Gastrocnemius medialis (tissue), 4 donors: Measurements from ENCODE around the gene SH3BP5. TPM values are rescaled to one million over a fixed set of nuclear protein-coding genes. Genes with fewer than 3 reads are reported as not detected.

Source experiments
- ATAC-seq, 2 donors: fragments of 150-250 bp; one replicate each; pipeline ENCODE4 v1.9.1; 2016
- DNase-seq, 2 donors: peaks; one replicate each; pipeline ENCODE4 v3.0.0-alpha.2; 2019
- H3K27ac ChIP-seq, 4 donors: fragments of 200-600 bp; sonication (generic); 1 replicate in 1 of 4; 2 replicates in 3 of 4; pipeline ENCODE4 v1.5.1; 2016 to 2018; ENCODE audit warnings: mild to moderate bottlenecking in 2 of 4, moderate library complexity in 1 of 4
- H3K27me3 ChIP-seq, 3 donors: fragments of 200-600 bp; sonication (generic) in 2 of 3; 1 replicate in 1 of 3; 2 replicates in 2 of 3; pipeline versions ENCODE4 v1.5.1 to v1.6.0; 2016 to 2019; ENCODE audit warnings: mild to moderate bottlenecking in 1 of 3, moderate library complexity in 1 of 3
- H3K36me3 ChIP-seq, 2 donors: fragments of 200-600 bp; sonication (generic) in 1 of 2; one replicate each; pipeline ENCODE4 v1.5.1; 2017 to 2018
- H3K4me1 ChIP-seq, 2 donors: fragments of 200-600 bp; sonication (generic) in 1 of 2; one replicate each; pipeline ENCODE4 v1.5.1; 2016 to 2017; ENCODE audit warnings: mild to moderate bottlenecking in 2 of 2
- H3K4me3 ChIP-seq, 4 donors: fragments of 200-600 bp; sonication (generic) in 3 of 4; 1 replicate in 1 of 4; 2 replicates in 3 of 4; pipeline ENCODE4 v1.5.1; 2016 to 2019; ENCODE audit warnings: mild to moderate bottlenecking in 2 of 4
- H3K9me3 ChIP-seq, 3 donors: fragments of 200-600 bp; sonication (generic) in 2 of 3; 1 replicate in 1 of 3; 2 replicates in 2 of 3; pipeline ENCODE4 v1.5.1; 2016 to 2019
- CTCF ChIP-seq, 5 experiments: fragments of 450-650 bp in 3 of 5; fragments of 200-600 bp in 2 of 5; sonication (generic) in 2 of 5; IDR thresholded peaks in 4 of 5; conservative IDR thresholded peaks in 1 of 5; 1 replicate in 4 of 5; 2 replicates in 1 of 5; pipeline ENCODE4 v1.5.1; 2016 to 2019; ENCODE audit warnings: antibody characterized with exemption in 5 of 5, mild to moderate bottlenecking in 3 of 5, moderate library complexity in 3 of 5
- POLR2A ChIP-seq, 2 donors: fragments of 450-650 bp; IDR thresholded peaks; one replicate each; pipeline ENCODE4 v1.6.1; 2017; ENCODE audit warnings: antibody characterized with exemption in 2 of 2, mild to moderate bottlenecking in 2 of 2, moderate library complexity in 2 of 2
- in situ Hi-C, 4 donors: fragments of 200-750 bp; cut with MboI; loops; one replicate each; pipeline versions ENCODE4 v1.15.0 to v1.8.0; 2017; ENCODE audit warnings: low sequenced_read_pairs in 4 of 4
- intact Hi-C: fragments of 100-400 bp; cut with DNase I; formaldehyde crosslinking; loops from one replicate; pipeline ENCODE4 v1.15.1; 2023; ENCODE audit warnings: low total_unique reads
- total RNA-seq, 4 donors: library from RNA; depleted of rRNA; stranded (reverse); fragments of >200 nt; gene quantifications; one replicate each; pipeline versions ENCODE4 v1.1.0 to v1.2.3, GENCODE V29; 2016

Gene SH3BP5
- total RNA-seq, 4 donors from 2014 or later = 31.5 to 111 (median 75.5) TPM

GRCh38 chr3:15207836-15208504 lies 124.4 kb downstream of the SH3BP5 start:
- H3K4me1 ChIP-seq = peaks cover 15 to 24% of the 10 kb centered on the region in 2 donors
- H3K27ac ChIP-seq = peak overlapping the region; percentile 97 to 99 (median 98)

GRCh38 chr3:15206662-15207576 lies 125.5 kb downstream of the SH3BP5 start:
- intact Hi-C loops (loop anchor here (1.0 to 10.0 kb wide), 5 partner anchors 61 to 262 kb away; partner anchors contain the start of gene NR2C2), in situ Hi-C loops (loop anchor here (10.0 to 25.0 kb wide), 4 partner anchors 198 to 355 kb away; partner anchors contain the start of gene NR2C2 (in 2 of the 4))
- H3K4me1 ChIP-seq = peaks cover 15 to 24% of the 10 kb centered on the region in 2 donors
- TF ChIP-seq CTCF (IDR thresholded peaks at IDR 0.05 in 4 of 5, conservative IDR thresholded peaks at IDR 0.05 in 1 of 5) = no peak
- peak; percentile 29 to 41 for TF ChIP-seq POLR2A (IDR thresholded peaks at IDR 0.05)
- ATAC-seq = peak; percentile 79 to 89
- DNase-seq = peak; percentile 77 to 79
- H3K36me3 ChIP-seq = peaks cover 0 to 6% of the 10 kb centered on the region in 2 donors
- H3K27ac ChIP-seq = peak overlapping the region; percentile 97 to 99 (median 98)
- no peaks in the 10 kb centered on the region for H3K9me3 ChIP-seq
- no peaks in the 10 kb centered on the region for H3K27me3 ChIP-seq
- H3K4me3 ChIP-seq = peak overlapping the region; percentile 81 to 93 (median 88)

More at GRCh38 chr3:15207836-15208504, 124.4 kb downstream of the SH3BP5 start:
- TF ChIP-seq POLR2A (IDR thresholded peaks at IDR 0.05) (no peak), CTCF (IDR thresholded peaks at IDR 0.05 in 4 of 5, conservative IDR thresholded peaks at IDR 0.05 in 1 of 5) (no peak)
- Histone ChIP-seq H3K27me3 (no peaks in the 10 kb centered on the region), H3K4me3 (peak overlapping the region; percentile 81 to 93 (median 88)), H3K9me3 (no peaks in the 10 kb centered on the region), H3K36me3 (peaks cover 0 to 17% of the 10 kb centered on the region in 2 donors)
- ATAC-seq (no peak), DNase-seq (no peak)
- intact Hi-C loops (loop anchor here (2.0 to 10.0 kb wide), 4 partner anchors 123 to 287 kb away; partner anchors contain the start of gene NR2C2), in situ Hi-C loops (loop anchor here (10.0 to 25.0 kb wide), 4 partner anchors 197 to 354 kb away; partner anchors contain the start of gene NR2C2 (in 2 of the 4))

GRCh38 chr3:15205934-15206661 lies 126.3 kb downstream of the SH3BP5 start, which contains the start of gene CAPN7:
Gene CAPN7, plus strand, starts transcription at chr3:15206246. Its CDS starts 250 bp downstream, at chr3:15206496.
- in situ Hi-C loops (loop anchor here (10.0 to 25.0 kb wide), 4 partner anchors 199 to 356 kb away; partner anchors contain the start of gene NR2C2 (in 2 of the 4)), intact Hi-C loops (loop anchor here (1.0 to 10.0 kb wide), 5 partner anchors 62 to 261 kb away; partner anchors contain the start of gene NR2C2)
- Histone ChIP-seq H3K27ac (peak within 1 kb of the TSS; percentile 97 to 99 (median 98)), H3K27me3 (no peaks in the 10 kb centered on the region), H3K4me3 (peak within 1 kb of the TSS; percentile 81 to 93 (median 88)), H3K36me3 (peaks cover 0 to 5% of the 10 kb centered on the region in 2 donors), H3K9me3 (no peaks in the 10 kb centered on the region), H3K4me1 (peaks cover 15 to 23% of the 10 kb centered on the region in 2 donors)
- DNase-seq = peak; percentile 90 to 96
- ATAC-seq = peak; percentile 83 to 84
- TF ChIP-seq POLR2A (IDR thresholded peaks at IDR 0.05) = peak; percentile 99
- peak; percentile 27 to 66 (median 60) for TF ChIP-seq CTCF (IDR thresholded peaks at IDR 0.05 in 4 of 5, conservative IDR thresholded peaks at IDR 0.05 in 1 of 5)
